ENCODE results near the gene GTSE1.

The GTSE1 gene

DNA sequence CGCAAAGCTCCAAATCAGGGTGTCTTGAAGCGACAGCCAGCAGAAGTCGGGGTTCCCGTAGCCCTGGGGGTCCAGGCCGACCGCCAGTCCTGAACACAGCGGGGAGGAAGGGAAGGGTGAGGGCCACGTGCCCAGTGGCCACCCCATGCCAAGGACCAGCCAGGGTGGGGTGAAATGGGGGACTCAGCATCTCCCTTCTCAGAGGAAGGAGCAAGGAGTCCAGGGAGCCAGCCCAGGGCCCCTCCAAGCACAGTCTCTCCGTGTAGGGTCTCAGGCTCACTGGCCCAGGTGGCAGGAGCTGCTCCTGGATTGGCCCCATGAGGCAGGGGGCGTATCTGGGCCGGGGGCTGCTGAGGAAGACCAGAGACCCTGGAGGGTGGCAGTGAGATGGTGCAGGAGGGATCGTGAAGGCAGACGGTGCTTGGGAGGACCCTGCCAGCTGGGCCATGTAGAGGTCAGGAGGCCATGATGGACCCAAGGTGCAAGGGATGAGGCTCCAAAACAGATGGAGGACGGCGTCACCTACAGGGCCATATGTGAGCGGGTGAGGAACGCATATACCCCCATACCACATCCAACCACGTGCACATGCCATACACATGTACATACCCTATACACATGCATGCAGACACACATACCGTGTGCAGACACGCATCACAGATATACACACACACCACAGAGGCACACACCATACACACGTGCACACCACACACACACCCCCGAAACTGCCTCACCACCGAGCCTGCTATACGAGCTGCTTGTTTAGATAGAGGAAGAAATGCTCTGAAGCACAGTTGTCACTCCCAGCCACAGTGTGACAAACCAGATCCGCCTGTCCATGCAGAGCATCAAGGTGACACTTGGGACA is 73.3 kb downstream of the GTSE1 start:
- H3K27me3 ChIP-seq (ENCODE audit: control insufficient read depth, insufficient read depth, low read length, poor library complexity, severe bottlenecking), result no peaks in the 10 kb centered on the region
- H3K9me3 ChIP-seq (ENCODE audit: control insufficient read depth, low read length), result no peaks in the 10 kb centered on the region
- H3K27ac ChIP-seq (ENCODE audit: insufficient read depth, low read depth, low read length, poor library complexity, severe bottlenecking), result no peak overlapping the region
- 92 to 95% methylated on average over 25 of the region's 25 CpGs for WGBS, 2 experiments
- H3K4me3 ChIP-seq (ENCODE audit: insufficient read depth, low read depth, low read length), result no peak overlapping the region
- H3K4me1 ChIP-seq (ENCODE audit: control insufficient read depth, insufficient read depth, low read length), result no peaks in the 10 kb centered on the region
- H3K36me3 ChIP-seq (ENCODE audit: control insufficient read depth, insufficient read depth, low read length), result peaks cover 2% of the 10 kb centered on the region

- Histone ChIP-seq H3K9me3 (ENCODE audit: control insufficient read depth, low read length) (no peaks in the 10 kb centered on the region), H3K27ac (ENCODE audit: insufficient read depth, low read depth, low read length, poor library complexity, severe bottlenecking) (no peak overlapping the region), H3K4me1 (ENCODE audit: control insufficient read depth, insufficient read depth, low read length) (no peaks in the 10 kb centered on the region), H3K4me3 (ENCODE audit: insufficient read depth, low read depth, low read length) (no peak overlapping the region), H3K36me3 (ENCODE audit: control insufficient read depth, insufficient read depth, low read length) (peaks cover 6% of the 10 kb centered on the region), H3K27me3 (ENCODE audit: control insufficient read depth, insufficient read depth, low read length, poor library complexity, severe bottlenecking) (no peaks in the 10 kb centered on the region)
- WGBS, 2 experiments, result 93 to 94% methylated on average over 15 of the region's 15 CpGs
Measured at GRCh38 chr22:46370584-46371291, 74.1 kb downstream of the GTSE1 start.

- 88 to 92% methylated on average over 2 of the region's 2 CpGs for WGBS, 2 experiments
- H3K9me3 ChIP-seq (ENCODE audit: control insufficient read depth, low read length), result no peaks in the 10 kb centered on the region
Measured at GRCh38 chr22:46371623-46372226, 75.1 kb downstream of the GTSE1 start.

GRCh38 chr22:46372686-46373085 is 76.0 kb downstream of the GTSE1 start:
- WGBS, 2 experiments, result 95 to 96% methylated on average over 18 of the region's 18 CpGs
- peaks cover 10% of the 10 kb centered on the region for H3K4me1 ChIP-seq (ENCODE audit: control insufficient read depth, insufficient read depth, low read length)
- H3K27me3 ChIP-seq (ENCODE audit: control insufficient read depth, insufficient read depth, low read length, poor library complexity, severe bottlenecking), result no peaks in the 10 kb centered on the region
- peaks cover 19% of the 10 kb centered on the region for H3K36me3 ChIP-seq (ENCODE audit: control insufficient read depth, insufficient read depth, low read length)
- H3K4me3 ChIP-seq (ENCODE audit: insufficient read depth, low read depth, low read length), result no peak overlapping the region
- H3K27ac ChIP-seq (ENCODE audit: insufficient read depth, low read depth, low read length, poor library complexity, severe bottlenecking), result no peak overlapping the region
- no peaks in the 10 kb centered on the region for H3K9me3 ChIP-seq (ENCODE audit: control insufficient read depth, low read length)

More at GRCh38 chr22:46371623-46372226, 75.1 kb downstream of the GTSE1 start:
- Histone ChIP-seq H3K4me3 (ENCODE audit: insufficient read depth, low read depth, low read length) (no peak overlapping the region), H3K27me3 (ENCODE audit: control insufficient read depth, insufficient read depth, low read length, poor library complexity, severe bottlenecking) (no peaks in the 10 kb centered on the region), H3K4me1 (ENCODE audit: control insufficient read depth, insufficient read depth, low read length) (peaks cover under 1% of the 10 kb centered on the region), H3K27ac (ENCODE audit: insufficient read depth, low read depth, low read length, poor library complexity, severe bottlenecking) (no peak overlapping the region), H3K36me3 (ENCODE audit: control insufficient read depth, insufficient read depth, low read length) (peaks cover 16% of the 10 kb centered on the region)

DNA sequence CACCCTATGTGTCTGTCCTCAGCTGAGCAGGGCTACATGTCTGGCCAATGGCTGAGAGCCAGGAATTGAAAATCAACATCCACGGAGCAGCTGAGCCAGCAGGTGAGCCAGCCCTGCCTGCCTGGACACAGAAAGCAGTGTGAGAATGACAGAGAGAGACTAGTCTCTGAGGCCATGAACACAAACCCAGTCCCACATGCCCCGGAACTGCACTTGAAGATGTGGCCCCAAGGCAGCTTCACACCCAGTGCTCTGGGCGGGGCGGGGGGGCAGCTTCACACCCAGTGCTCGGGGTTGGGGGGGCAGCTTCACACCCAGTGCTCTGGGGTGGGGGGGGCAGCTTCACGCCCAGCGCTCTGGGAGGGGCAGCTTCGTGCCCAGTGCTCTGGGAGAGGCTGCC is 76.5 kb downstream of the GTSE1 start:
- 91 to 92% methylated on average over 8 of the region's 8 CpGs for WGBS, 2 experiments
- peaks cover 19% of the 10 kb centered on the region for H3K36me3 ChIP-seq (ENCODE audit: control insufficient read depth, insufficient read depth, low read length)
- no peak overlapping the region for H3K4me3 ChIP-seq (ENCODE audit: insufficient read depth, low read depth, low read length)
- H3K4me1 ChIP-seq (ENCODE audit: control insufficient read depth, insufficient read depth, low read length), result peaks cover 14% of the 10 kb centered on the region
- no peak overlapping the region for H3K27ac ChIP-seq (ENCODE audit: insufficient read depth, low read depth, low read length, poor library complexity, severe bottlenecking)
- H3K9me3 ChIP-seq (ENCODE audit: control insufficient read depth, low read length), result no peaks in the 10 kb centered on the region
- H3K27me3 ChIP-seq (ENCODE audit: control insufficient read depth, insufficient read depth, low read length, poor library complexity, severe bottlenecking), result no peaks in the 10 kb centered on the region

DNA sequence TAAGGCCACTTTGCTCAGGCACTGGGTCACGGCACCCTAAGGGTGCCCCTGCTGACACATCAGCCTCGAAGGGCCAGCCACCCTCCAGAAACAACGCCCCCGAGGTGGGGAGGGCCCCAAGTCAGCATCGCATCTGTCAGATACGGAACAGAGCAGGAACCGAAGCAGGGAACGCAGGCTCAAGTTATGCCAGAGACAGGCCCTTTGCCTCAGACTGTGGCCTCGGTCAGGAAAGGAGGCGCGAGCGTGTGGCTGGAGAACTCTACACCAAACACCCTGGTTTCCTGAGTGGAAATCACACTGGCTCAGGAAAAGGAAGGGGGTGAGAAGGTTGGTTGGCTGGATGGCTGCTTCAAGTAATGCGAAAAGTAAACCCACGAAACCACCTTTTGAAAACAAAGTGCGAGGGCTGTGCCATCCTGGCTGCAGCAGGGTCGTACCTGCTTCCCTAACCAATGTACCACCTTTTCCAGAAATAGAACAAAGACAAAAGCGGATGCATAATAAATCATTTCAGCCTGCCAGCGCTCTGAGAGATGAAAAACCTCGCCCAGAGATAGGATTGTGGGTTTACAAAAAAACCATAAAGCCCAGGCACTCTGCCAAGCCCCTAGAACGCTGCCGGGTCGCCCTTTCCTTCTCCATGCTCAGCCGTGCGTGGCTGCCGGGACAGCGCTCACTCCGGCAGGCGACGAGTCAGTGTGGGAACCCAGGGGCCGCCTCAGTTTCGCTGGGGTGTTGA is 77.4 kb downstream of the GTSE1 start:
- Histone ChIP-seq H3K4me1 (ENCODE audit: control insufficient read depth, insufficient read depth, low read length) (peaks cover 24% of the 10 kb centered on the region), H3K27me3 (ENCODE audit: control insufficient read depth, insufficient read depth, low read length, poor library complexity, severe bottlenecking) (no peaks in the 10 kb centered on the region), H3K36me3 (ENCODE audit: control insufficient read depth, insufficient read depth, low read length) (peaks cover 19% of the 10 kb centered on the region), H3K9me3 (ENCODE audit: control insufficient read depth, low read length) (no peaks in the 10 kb centered on the region), H3K27ac (ENCODE audit: insufficient read depth, low read depth, low read length, poor library complexity, severe bottlenecking) (no peak overlapping the region), H3K4me3 (ENCODE audit: insufficient read depth, low read depth, low read length) (no peak overlapping the region)
- WGBS, 2 experiments, result 94% methylated on average over 31 of the region's 31 CpGs

DNA sequence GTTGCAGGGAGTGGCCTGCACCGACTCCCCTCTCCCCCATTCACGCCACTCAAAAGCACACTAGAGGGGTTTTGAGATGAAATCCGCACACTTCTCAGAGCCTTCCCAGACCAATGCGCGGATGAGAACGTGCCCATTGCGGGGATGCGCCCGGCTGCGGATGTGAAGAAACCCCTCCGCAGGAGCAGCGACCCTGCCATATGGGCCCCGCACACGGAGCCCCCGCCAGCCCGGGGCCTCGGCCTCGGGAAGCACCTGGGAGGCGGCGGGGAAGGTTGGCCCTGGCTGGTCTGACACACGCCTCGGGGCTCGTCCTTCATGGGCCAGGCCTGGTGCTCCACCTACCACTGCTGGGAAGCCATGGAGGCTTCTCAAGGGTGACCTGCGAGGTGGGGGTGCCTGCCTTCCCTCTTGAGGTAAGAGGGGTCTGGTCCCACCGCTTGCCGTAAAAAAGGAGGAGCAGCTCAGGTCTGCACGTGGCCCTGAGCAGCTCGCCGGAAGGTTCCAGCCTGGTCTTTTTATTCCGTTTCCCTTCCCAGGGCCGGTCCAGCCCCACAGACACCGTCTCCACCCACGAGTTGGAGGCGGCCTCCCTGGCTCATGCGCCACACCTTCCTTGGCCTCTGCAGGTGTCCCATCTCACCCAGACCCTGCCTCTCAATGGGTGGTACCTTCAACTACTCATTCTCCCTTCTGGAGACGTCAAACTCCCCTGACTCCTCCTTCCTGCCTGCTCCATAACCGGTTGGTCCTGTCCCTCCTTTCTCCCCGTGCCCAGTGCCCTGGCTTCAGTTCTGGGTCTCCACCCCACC is 78.2 kb downstream of the GTSE1 start:
- H3K36me3 ChIP-seq (ENCODE audit: control insufficient read depth, insufficient read depth, low read length), result peaks cover 19% of the 10 kb centered on the region
- 95% methylated on average over 38 of the region's 38 CpGs for WGBS, 2 experiments
- H3K27me3 ChIP-seq (ENCODE audit: control insufficient read depth, insufficient read depth, low read length, poor library complexity, severe bottlenecking), result no peaks in the 10 kb centered on the region
- no peak overlapping the region for H3K4me3 ChIP-seq (ENCODE audit: insufficient read depth, low read depth, low read length)
- peaks cover 31% of the 10 kb centered on the region for H3K4me1 ChIP-seq (ENCODE audit: control insufficient read depth, insufficient read depth, low read length)
- no peaks in the 10 kb centered on the region for H3K9me3 ChIP-seq (ENCODE audit: control insufficient read depth, low read length)
- no peak overlapping the region for H3K27ac ChIP-seq (ENCODE audit: insufficient read depth, low read depth, low read length, poor library complexity, severe bottlenecking)

GRCh38 chr22:46376111-46376510 is 79.4 kb downstream of the GTSE1 start:
- Histone ChIP-seq H3K9me3 (ENCODE audit: control insufficient read depth, low read length) (no peaks in the 10 kb centered on the region), H3K4me3 (ENCODE audit: insufficient read depth, low read depth, low read length) (no peak overlapping the region), H3K4me1 (ENCODE audit: control insufficient read depth, insufficient read depth, low read length) (peaks cover 36% of the 10 kb centered on the region), H3K27ac (ENCODE audit: insufficient read depth, low read depth, low read length, poor library complexity, severe bottlenecking) (no peak overlapping the region), H3K27me3 (ENCODE audit: control insufficient read depth, insufficient read depth, low read length, poor library complexity, severe bottlenecking) (no peaks in the 10 kb centered on the region), H3K36me3 (ENCODE audit: control insufficient read depth, insufficient read depth, low read length) (peaks cover 19% of the 10 kb centered on the region)
- 93 to 98% methylated on average over 3 of the region's 3 CpGs for WGBS, 2 experiments

DNA sequence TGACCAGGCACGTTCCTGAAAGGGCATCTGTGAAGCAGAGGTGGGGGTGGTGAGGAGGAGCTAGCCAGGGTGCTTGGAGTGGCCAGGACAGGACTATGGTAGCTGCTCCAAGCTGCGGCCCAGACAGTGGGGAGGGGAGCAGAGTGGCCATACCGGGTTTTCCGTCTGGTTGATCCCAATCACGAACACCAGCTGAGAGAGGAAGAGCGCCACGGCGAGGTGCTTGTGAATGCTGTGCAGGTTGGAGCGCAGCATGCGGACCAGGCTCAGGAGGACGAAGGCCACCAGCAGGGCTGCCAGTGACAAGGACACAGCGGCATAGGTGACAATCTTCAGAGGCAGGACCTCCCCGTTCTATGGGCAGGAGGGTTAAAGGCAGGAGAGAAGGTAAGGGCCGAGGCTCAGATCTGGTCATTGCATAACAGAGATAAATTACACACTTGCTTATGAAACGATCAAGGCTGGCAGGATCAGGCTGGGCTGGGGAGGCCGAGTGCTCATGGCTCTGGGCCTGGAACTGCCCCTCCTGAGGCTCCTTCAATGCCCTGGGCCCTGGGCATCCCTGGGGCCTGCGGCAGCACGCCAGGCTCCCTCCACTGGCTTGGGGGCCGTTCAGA is 80.3 kb downstream of the GTSE1 start:
- 85 to 88% methylated on average over 19 of the region's 19 CpGs for WGBS, 2 experiments
- H3K27me3 ChIP-seq (ENCODE audit: control insufficient read depth, insufficient read depth, low read length, poor library complexity, severe bottlenecking), result no peaks in the 10 kb centered on the region
- H3K27ac ChIP-seq (ENCODE audit: insufficient read depth, low read depth, low read length, poor library complexity, severe bottlenecking), result no peak overlapping the region
- H3K4me3 ChIP-seq (ENCODE audit: insufficient read depth, low read depth, low read length), result no peak overlapping the region
- no peaks in the 10 kb centered on the region for H3K9me3 ChIP-seq (ENCODE audit: control insufficient read depth, low read length)
- peaks cover 36% of the 10 kb centered on the region for H3K4me1 ChIP-seq (ENCODE audit: control insufficient read depth, insufficient read depth, low read length)
- peaks cover 19% of the 10 kb centered on the region for H3K36me3 ChIP-seq (ENCODE audit: control insufficient read depth, insufficient read depth, low read length)
